ENCODE results near the gene TRIP12.

TRIP12 gene

GRCh38 chr2:229952256-229952835, 30.5 kb upstream of the TRIP12 start:
- no peak overlapping the region for H3K4me3 ChIP-seq (ENCODE audit: low read depth, low read length)
- CTCF ChIA-PET: no interaction called here
- no peak for DNase-seq (ENCODE audit: low read depth, low spot score)
- POLR2A ChIA-PET: no interaction called here
- TF ChIP-seq CTCF (IDR thresholded peaks at IDR 0.05; ENCODE audit: insufficient read depth, low read length, missing control alignments): no peak

DNA sequence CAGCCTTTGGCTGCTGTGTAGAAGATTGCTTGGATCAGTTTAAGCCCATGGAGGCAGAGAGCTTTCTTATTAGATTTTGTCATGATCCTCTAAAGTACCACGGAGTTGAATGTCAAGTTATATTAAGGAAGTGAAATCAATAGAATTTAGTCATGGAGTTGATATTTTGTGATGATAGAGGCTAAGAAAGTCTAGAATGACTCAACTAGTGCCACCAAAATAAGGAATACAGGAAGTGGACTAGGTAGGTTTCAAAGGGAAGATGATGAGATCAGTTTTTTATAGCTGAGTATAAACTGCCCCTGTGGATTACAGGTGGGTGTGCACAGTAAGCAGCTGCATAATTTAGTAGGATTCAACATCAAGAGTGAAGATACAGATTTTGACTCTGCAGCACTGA, 25.7 kb upstream of the TRIP12 start:
- DNase-seq (ENCODE audit: low read depth, low spot score): no peak
- ChIA-PET POLR2A (no interaction called here), CTCF (no interaction called here)
- TF ChIP-seq CTCF (IDR thresholded peaks at IDR 0.05; ENCODE audit: insufficient read depth, low read length, missing control alignments): no peak
- H3K4me3 ChIP-seq (ENCODE audit: low read depth, low read length): no peak overlapping the region

GRCh38 chr2:229945975-229946374, 24.2 kb upstream of the TRIP12 start:
- TF ChIP-seq CTCF (IDR thresholded peaks at IDR 0.05; ENCODE audit: insufficient read depth, low read length, missing control alignments): no peak
- no peak for DNase-seq (ENCODE audit: low read depth, low spot score)
- CTCF ChIA-PET: no interaction called here

GRCh38 chr2:229943770-229944449, 22.1 kb upstream of the TRIP12 start:
- no peak for DNase-seq (ENCODE audit: low read depth, low spot score)
- ChIA-PET CTCF (no interaction called here), POLR2A (interaction anchor here (0.7 kb wide), 1 partner anchor 14 kb away, joined by 3 read pairs; no protein-coding TSS in a partner anchor)
- H3K4me3 ChIP-seq (ENCODE audit: low read depth, low read length): no peak overlapping the region
- TF ChIP-seq CTCF (IDR thresholded peaks at IDR 0.05; ENCODE audit: insufficient read depth, low read length, missing control alignments): no peak

More at GRCh38 chr2:229945975-229946374, 24.2 kb upstream of the TRIP12 start:
- POLR2A ChIA-PET: no interaction called here
- no peak overlapping the region for H3K4me3 ChIP-seq (ENCODE audit: low read depth, low read length)

DNA sequence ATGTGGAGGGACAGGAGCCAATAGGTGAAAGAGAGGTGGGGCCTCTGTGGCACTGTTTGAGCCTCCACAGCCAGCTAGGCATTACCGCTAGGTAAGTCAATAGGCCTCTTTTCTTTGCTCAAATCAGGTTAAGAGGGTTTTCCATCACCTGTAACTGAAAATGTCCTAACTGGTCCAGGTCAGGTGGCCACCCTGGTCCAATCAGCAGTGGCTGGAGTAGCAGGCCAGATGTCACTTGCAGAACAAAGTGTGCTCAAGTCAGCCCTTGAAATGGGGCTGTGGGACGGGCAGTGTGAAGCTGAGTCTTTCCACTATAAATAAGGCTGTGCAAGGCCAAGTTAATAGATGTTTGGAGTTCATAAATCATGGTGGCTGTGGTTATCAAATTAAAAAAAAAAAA, 21.4 kb upstream of the TRIP12 start:
- H3K4me3 ChIP-seq (ENCODE audit: low read depth, low read length): no peak overlapping the region
- no peak for DNase-seq (ENCODE audit: low read depth, low spot score)
- no peak for TF ChIP-seq CTCF (IDR thresholded peaks at IDR 0.05; ENCODE audit: insufficient read depth, low read length, missing control alignments)
- POLR2A ChIA-PET: no interaction called here
- CTCF ChIA-PET: no interaction called here

DNA sequence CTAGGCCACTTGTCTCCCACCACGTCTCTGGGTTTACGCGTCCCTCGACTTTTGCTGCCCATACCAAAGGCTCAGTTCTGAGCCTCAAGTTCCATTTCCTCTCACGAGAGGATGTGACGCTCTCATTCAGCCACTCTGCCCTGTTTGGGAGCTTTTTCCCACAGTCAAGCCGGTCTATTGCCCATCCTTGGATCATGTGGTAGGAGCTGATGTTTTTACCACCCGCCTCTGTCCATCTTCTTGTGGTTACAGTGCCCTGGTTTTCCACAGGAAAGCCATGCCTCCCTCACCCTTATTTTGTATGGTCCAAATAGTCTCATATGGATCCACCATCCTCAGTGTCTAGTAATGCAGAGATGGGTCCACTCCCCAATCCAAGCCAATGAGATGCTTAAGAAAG, 20.9 kb upstream of the TRIP12 start:
- DNase-seq (ENCODE audit: low read depth, low spot score): no peak
- H3K4me3 ChIP-seq (ENCODE audit: low read depth, low read length): no peak overlapping the region
- no peak for TF ChIP-seq CTCF (IDR thresholded peaks at IDR 0.05; ENCODE audit: insufficient read depth, low read length, missing control alignments)
- CTCF ChIA-PET: no interaction called here
- POLR2A ChIA-PET: no interaction called here

Data from AG04449 (cell line).